Adrenal gland (tissue), 12 donors: ENCODE measurements around the gene ADK. TPM values are rescaled to one million over a fixed set of nuclear protein-coding genes. Genes with fewer than 3 reads are reported as not detected.
A peak's percentile ranks its signal among the peaks of the same experiment; 100 is the strongest.
"Not testable (repeated sequence)": the region's sequence is repeated elsewhere in the genome, so short reads cannot be mapped to it uniquely, and the experiment has no call there.

Experiments used
- DNase-seq, 7 donors: peaks; one replicate each; pipeline ENCODE4 v3.0.0-alpha.2; 2019 to 2020
- H3K27ac ChIP-seq, 5 donors: fragments of 200-600 bp; sonication (generic) in 4 of 5; 1 replicate in 3 of 5; 2 replicates in 2 of 5; pipeline versions ENCODE4 v1.5.1 to v1.8.0; 2016 to 2020; ENCODE audit warnings: mild to moderate bottlenecking in 1 of 5
- H3K27me3 ChIP-seq: fragments of 200-600 bp; 2 replicates; pipeline ENCODE4 v1.8.0; 2021
- H3K36me3 ChIP-seq, 2 donors: fragments of 200-600 bp; replicated peaks in 1 of 2; 1 replicate in 1 of 2; 2 replicates in 1 of 2; pipeline versions ENCODE4 v1.5.1 to v1.8.0; 2018 to 2022
- H3K4me1 ChIP-seq, 2 donors: fragments of 200-600 bp; replicated peaks in 1 of 2; 1 replicate in 1 of 2; 2 replicates in 1 of 2; pipeline versions ENCODE4 v1.5.1 to v1.8.0; 2018 to 2021
- H3K4me3 ChIP-seq, 4 donors: fragments of 200-600 bp; sonication (generic) in 3 of 4; one replicate each; pipeline ENCODE4 v1.5.1; 2016 to 2018
- H3K9me3 ChIP-seq, 3 donors: fragments of 200-600 bp; sonication (generic) in 1 of 3; replicated peaks in 1 of 3; 1 replicate in 2 of 3; 2 replicates in 1 of 3; pipeline versions ENCODE4 v1.5.1 to v1.8.0; 2016 to 2021
- POLR2A ChIP-seq, 2 donors: fragments of 450-650 bp; IDR thresholded peaks; one replicate each; pipeline ENCODE4 v1.6.1; 2017; ENCODE audit warnings: antibody characterized with exemption in 2 of 2, mild to moderate bottlenecking in 2 of 2, moderate library complexity in 1 of 2
- WGBS, 4 donors: extraction: QIAGEN DNeasy Blood & Tissue Kit in 2 of 4; methylation state at CpG; one replicate each; pipeline versions ENCODE4 v1.1.5 to v1.1.7; 2013 to 2017; 5-methylcytosine and 5-hydroxymethylcytosine counted together
- intact Hi-C, 2 donors: fragments of 100-400 bp; cut with DNase I; formaldehyde crosslinking; loops; one replicate each; pipeline versions ENCODE4 v1.14.1 to v1.15.0; 2022 to 2023
- polyA plus RNA-seq, 3 donors: library from polyadenylated mRNA; stranded (reverse); fragments of 200-250 nt in 2 of 3; fragments of 350-450 nt in 1 of 3; fragmentation: Illumina TruSeq in 1 of 3; extraction: RNeasy Lipid Tissue Mini Kit (QIAGEN cat#74804) in 1 of 3; gene quantifications; one replicate each; pipeline ENCODE4 v1.2.3, GENCODE V29; 2013 to 2014
- total RNA-seq, 9 donors: library from RNA; depleted of rRNA in 4 of 9; stranded (reverse); fragments of >200 nt in 4 of 9; fragments of 120-200 nt in 1 of 9; fragmentation: NEBNext Ultra II Directional in 1 of 9; extraction: Animal tissue kit (Norgen Biotek cat#: 25700) in 1 of 9; gene quantifications; one replicate each; pipeline versions ENCODE4 v1.1.0 to v1.2.4, GENCODE V29; 2013 to 2023
- TF ChIP-seq, protein P1 (sequence below), 6 experiments: fragments of 450-650 bp in 4 of 6; fragments of 200-600 bp in 2 of 6; sonication (generic) in 1 of 6; IDR thresholded peaks; 1 replicate in 5 of 6; 2 replicates in 1 of 6; pipeline versions ENCODE4 v1.5.1 to v1.8.0; 2016 to 2021; ENCODE audit warnings: antibody characterized with exemption in 6 of 6, mild to moderate bottlenecking in 2 of 6, moderate library complexity in 1 of 6
- donor health status: healthy with polysubstance abuse.
- donor health status: Bipolar disorder and iron deficiency.
- donor health status: DM: yes; HTN: yes; CAD: no.
- donor health status: DM: no; HTN: no; CAD: no.
- donor health status: DM: no; HTN: no; CAD: no.
- donor health status: DM: yes; HTN: yes; CAD: no.

ADK gene
- total and polyA plus RNA-seq, 12 donors, result 8.2 to 45.5 (median 22.2) TPM

DNA sequence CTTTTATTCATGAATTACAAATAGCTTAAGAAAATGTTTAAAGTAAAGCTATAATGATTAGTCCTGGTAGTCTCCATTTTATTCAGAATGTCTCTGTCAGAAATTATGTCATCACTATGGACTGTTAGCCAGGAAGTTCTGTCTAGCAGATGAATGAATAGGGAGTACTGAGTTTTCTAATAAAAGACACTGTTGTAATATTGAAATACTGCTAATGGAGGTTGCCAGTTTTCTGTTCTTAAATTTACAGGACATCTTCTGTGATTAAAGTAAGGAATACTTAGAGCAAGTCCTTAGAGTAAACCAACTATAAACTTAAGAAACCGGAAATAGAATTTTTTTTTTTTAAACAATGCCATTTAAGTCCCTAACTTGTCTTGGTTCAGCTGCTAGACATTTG is 309.8 kb downstream of the ADK start:
- WGBS, 4 donors, result 60 to 79% (median 75%) methylated on average over 1 of the region's 1 CpG
- TF ChIP-seq POLR2A (IDR thresholded peaks at IDR 0.05), result no peak
- TF ChIP-seq, protein P1, sequence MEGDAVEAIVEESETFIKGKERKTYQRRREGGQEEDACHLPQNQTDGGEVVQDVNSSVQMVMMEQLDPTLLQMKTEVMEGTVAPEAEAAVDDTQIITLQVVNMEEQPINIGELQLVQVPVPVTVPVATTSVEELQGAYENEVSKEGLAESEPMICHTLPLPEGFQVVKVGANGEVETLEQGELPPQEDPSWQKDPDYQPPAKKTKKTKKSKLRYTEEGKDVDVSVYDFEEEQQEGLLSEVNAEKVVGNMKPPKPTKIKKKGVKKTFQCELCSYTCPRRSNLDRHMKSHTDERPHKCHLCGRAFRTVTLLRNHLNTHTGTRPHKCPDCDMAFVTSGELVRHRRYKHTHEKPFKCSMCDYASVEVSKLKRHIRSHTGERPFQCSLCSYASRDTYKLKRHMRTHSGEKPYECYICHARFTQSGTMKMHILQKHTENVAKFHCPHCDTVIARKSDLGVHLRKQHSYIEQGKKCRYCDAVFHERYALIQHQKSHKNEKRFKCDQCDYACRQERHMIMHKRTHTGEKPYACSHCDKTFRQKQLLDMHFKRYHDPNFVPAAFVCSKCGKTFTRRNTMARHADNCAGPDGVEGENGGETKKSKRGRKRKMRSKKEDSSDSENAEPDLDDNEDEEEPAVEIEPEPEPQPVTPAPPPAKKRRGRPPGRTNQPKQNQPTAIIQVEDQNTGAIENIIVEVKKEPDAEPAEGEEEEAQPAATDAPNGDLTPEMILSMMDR (IDR thresholded peaks at IDR 0.05), result no peak
- H3K27ac ChIP-seq, result peak overlapping the region in 1 of 5 donors; percentile 17

DNA sequence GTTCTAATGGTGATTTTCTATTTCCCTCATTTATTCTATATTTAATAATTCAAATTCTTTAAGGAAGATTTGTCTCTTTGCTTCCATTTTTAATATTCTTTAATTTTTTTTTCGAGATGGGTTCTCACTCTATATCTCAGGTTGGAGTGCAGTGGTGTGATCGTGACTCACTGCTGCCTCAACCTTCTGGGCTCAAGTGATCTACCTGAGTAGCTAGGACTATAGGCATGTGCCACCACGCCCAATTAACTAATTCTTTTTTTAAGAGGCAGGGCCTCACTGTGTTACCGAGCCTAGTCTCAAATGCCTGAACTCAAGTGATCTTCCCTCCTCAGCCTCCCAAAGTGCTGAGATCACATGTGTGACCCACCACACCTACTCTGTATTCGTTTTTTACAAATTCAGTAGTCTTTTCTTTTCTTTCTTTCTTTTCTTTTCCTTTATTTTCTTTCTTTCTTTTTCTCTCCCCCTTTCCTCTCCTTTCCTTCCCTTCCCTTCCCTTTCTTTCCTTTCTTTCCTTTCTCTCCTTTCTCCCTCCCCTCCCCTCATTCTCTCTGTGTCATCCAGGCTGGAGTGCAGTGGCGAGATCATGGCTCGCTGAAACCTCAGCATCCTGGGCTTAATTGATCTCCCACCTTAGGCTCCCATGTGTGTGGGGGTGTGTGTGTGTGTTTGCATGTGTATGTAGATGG is 323.1 kb downstream of the ADK start:
- 96 to 98% (median 97%) methylated on average over 7 of the region's 7 CpGs for WGBS, 4 donors
- no peaks in the 10 kb centered on the region for H3K27me3 ChIP-seq
- no peaks in the 10 kb centered on the region for H3K4me1 ChIP-seq
- intact Hi-C loops, result no loop called here
- no peak for TF ChIP-seq POLR2A (IDR thresholded peaks at IDR 0.05)
- TF ChIP-seq, protein P1 (IDR thresholded peaks at IDR 0.05), result no peak
- no peaks in the 10 kb centered on the region for H3K36me3 ChIP-seq
- no peak overlapping the region for H3K27ac ChIP-seq
- H3K4me3 ChIP-seq, result no peak overlapping the region
- DNase-seq, result no peak
- no peaks in the 10 kb centered on the region for H3K9me3 ChIP-seq

More for the DNA sequence above, 309.8 kb downstream of the ADK start:
- no peaks in the 10 kb centered on the region for H3K9me3 ChIP-seq
- intact Hi-C loops, result no loop called here
- no peak for DNase-seq
- no peak overlapping the region for H3K4me3 ChIP-seq
- H3K36me3 ChIP-seq, result no peaks in the 10 kb centered on the region
- H3K4me1 ChIP-seq, result peaks cover 0 to 8% of the 10 kb centered on the region in 2 donors
- H3K27me3 ChIP-seq, result no peaks in the 10 kb centered on the region

DNA sequence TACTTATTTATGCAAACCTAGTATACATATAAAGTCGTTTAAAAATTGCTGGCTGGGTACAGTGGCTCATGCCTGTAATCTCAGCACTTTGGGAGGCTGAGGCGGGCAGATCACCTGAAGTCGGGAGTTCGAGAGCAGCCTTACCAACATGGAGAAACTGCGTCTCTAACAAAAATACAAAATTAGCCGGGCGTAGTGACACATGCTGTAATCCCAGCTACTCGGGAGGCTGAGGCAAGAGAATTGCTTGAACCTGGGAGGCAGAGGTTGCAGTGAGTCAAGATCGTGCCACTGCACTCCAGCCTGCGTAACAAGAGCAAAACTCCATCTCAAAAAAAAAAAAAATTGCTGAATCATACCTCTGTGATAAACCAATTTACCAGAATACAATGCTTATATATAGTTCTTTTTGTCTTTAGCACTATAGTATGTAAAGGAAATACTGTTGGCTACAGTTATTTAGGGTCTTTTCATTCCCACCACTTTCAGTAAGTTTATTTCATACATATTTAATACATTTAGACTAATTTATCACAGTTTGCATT is 325.2 kb downstream of the ADK start:
- 91 to 97% (median 95%) methylated on average over 10 of the region's 10 CpGs for WGBS, 4 donors
- H3K4me1 ChIP-seq, H3K4me3 ChIP-seq, H3K36me3 ChIP-seq, H3K9me3 ChIP-seq, H3K27me3 ChIP-seq, H3K27ac ChIP-seq, DNase-seq, intact Hi-C loops: not testable (repeated sequence)

DNA sequence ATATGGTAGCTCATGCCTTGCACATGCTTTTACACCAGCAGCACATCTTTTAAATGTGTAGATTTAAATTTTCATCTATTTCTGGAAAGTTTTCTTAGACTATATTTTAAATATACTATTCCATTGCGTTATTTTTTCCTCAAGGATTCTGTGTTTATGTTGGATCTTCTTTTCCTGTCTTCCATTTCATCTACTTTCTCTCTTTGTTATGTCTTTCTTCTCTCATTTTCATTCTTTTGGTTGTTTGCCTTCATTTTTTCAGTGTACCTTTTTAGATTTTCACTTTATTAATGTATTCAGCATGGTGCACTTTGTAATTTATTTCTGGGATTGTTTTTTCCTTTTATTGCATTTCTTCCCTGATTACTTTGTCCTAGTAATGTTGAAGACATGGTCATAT is 329.8 kb downstream of the ADK start:
- Histone ChIP-seq H3K27me3 (no peaks in the 10 kb centered on the region), H3K36me3 (no peaks in the 10 kb centered on the region), H3K4me1 (no peaks in the 10 kb centered on the region), H3K9me3 (no peaks in the 10 kb centered on the region), H3K27ac (no peak overlapping the region), H3K4me3 (no peak overlapping the region)
- intact Hi-C loops, result no loop called here
- 96 to 100% (median 100%) methylated on average over 1 of the region's 1 CpG for WGBS, 4 donors
- no peak for DNase-seq
- no peak for TF ChIP-seq POLR2A (IDR thresholded peaks at IDR 0.05)
- TF ChIP-seq, protein P1 (IDR thresholded peaks at IDR 0.05), result no peak

DNA sequence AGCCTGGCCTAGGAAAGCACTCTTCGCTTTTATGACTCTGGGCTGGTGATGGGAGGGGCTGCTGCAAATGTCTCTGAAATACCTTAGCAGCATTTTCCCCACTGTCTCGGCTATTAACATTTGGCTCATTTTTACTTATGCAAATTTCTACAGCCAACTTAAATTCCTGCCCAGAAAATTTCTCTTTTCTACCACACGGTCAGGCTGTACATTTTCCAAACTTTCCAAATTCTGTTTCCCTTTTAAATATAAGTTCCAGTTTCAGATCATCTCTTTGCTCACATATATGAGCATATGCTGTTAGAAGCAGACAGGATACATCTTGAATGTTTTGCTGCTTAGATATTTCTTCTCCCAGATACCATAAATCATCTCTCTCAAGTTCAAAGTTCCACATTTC is 332.3 kb downstream of the ADK start:
- 95 to 98% (median 96%) methylated on average over 3 of the region's 3 CpGs for WGBS, 4 donors
- intact Hi-C loops, result no loop called here
- Histone ChIP-seq H3K9me3 (no peaks in the 10 kb centered on the region), H3K27ac (no peak overlapping the region), H3K4me1 (peaks cover 0 to 3% of the 10 kb centered on the region in 2 donors), H3K27me3 (no peaks in the 10 kb centered on the region), H3K4me3 (no peak overlapping the region), H3K36me3 (no peaks in the 10 kb centered on the region)
- no peak for DNase-seq
- TF ChIP-seq, protein P1 (IDR thresholded peaks at IDR 0.05), result no peak
